CD4-positive, alpha-beta T cell treated with Interleukin-17A for 4 hours (primary cell): Measurements from ENCODE around the gene TECR.
"Not testable (repeated sequence)": the region's sequence is repeated elsewhere in the genome, so short reads cannot be mapped to it uniquely, and the experiment has no call there.

ENCODE experiments used
- DNase-seq: peaks from one replicate; pipeline ENCODE4 v3.0.0-alpha.2; 2020; ENCODE audit warnings: mixed read lengths

Gene TECR, protein sequence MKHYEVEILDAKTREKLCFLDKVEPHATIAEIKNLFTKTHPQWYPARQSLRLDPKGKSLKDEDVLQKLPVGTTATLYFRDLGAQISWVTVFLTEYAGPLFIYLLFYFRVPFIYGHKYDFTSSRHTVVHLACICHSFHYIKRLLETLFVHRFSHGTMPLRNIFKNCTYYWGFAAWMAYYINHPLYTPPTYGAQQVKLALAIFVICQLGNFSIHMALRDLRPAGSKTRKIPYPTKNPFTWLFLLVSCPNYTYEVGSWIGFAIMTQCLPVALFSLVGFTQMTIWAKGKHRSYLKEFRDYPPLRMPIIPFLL

DNA sequence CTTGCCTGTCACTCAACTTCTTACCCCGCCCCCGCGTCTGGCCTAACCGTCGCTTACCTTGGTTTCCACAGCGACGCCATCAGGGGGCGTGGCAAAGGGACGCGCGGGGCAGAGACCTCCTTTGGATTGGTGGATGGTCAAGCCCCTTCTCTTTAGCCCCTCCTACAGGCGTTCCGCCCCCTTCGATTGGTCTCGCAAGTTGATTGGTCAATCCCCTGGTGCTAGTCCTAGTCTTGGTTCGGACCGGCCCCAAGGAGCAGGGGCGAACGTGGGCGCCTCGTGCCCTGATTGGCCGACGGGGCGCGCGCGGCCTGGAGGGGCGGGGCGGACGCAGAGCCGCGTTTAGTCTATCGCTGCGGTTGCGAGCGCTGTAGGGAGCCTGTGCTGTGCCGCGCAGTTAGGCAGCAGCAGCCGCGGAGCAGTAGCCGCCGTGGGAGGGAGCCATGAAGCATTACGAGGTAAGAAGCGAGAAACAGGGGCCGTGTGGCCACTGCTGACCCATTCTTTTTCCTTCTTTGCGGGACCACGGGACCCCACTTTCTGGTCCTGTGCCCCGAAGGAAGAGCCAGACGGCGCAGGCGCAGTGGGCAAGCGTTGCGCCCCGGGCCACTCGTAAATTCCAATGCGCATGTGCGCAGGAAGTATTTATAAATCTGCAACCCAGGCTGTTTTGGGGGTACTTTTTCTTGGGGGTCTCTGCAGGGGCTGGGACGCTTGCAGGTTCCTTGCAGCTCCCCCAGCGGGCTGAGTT lies at the start of gene TECR:
TSS of gene TECR (plus strand) at position 341 of the 751 bp plus-strand sequence. CDS start at position 444, 103 bp downstream.
- DNase-seq = peak; percentile 100

DNA sequence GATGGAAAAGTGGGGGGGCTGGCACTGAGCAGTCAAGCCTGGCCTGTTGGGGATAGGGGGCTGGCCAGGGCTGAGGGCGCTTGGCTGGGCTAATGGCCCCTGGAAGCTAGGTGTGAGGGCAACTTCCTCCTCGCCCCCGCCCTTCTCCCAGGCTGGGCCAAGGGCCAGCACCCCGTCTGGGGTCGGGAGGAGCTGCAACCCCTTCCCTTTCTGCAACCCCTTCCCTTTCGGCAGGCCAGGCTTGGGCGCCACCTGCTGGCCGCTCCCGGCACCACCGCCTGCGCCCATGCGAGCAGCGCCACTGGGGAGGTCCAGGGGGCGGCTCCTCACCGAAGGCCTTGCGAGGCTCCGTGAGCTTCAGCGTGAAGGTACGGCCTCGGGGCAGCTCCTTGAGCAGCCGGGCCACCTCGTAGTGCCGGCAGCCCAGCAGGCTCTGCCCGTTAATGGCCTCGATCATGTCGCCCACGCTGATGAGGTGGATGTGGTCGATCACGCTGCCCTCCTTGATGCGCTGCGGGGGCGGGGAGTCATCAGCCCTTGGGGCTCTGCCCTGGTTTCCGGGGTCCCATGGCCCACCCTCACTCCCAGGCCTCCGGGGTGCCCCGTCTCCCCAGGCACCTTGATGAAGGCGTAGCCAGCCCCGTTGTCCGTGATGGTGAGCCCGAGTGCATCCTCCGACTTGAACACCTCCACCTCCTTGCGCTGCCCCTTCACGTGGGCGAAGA lies 49.3 kb upstream of the TECR start:
- peak; percentile 74 for DNase-seq

DNA sequence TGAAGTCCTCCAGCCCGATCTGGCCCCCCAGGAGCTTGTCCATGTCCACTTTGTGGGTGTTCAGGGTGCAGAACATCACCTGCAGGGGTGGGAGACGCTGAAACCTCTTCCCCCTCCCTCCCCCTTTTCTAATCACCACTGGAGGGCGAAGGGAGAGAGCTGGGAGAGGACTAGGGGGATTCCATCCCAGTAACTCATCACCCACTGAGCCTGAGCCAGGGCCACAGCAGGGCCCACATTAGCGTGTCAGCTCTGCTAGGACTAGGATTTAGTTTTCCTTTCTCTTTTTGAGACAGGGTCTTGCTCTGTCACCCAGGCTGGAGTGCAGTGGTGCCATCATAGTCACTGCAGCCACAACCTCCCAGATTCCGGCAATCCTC lies 48.7 kb upstream of the TECR start:
- no peak for DNase-seq

DNA sequence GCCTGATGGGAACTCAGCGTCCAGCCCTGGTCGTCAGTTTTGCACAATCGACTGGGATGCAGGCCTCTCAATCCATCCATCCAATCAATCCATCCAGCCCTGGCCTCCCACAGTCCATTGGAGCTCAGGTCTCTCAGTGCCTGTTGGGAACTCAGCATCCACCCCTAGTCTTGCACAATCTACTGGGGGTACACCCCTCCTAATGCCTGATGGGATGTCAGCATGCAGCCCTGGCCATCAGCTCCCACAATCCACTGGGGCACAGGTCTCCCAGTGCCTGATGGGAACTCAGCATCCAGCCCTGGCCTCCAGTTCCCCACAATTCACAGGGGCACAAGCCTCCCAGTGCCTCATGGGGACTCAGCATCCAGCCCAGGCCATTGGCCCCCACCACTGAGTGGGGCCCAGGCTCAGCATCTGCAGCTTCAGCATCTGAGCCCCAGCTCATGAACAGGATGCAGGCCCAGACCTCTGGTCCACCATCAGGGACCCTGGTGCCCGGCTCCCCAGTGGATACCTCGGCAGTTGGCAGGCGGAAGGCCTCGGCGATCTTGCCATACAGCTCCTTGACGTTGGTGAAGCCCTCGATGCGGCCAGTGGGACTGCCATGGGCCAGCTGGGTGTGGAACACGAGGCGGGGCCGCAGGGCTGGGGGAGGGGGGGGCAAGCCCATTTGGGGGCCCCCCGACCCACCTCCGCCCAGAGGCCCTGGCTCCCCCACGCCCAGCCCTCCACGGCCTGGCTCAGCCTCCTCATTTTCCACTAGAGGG lies 47.0 kb upstream of the TECR start:
- DNase-seq = no peak

DNA sequence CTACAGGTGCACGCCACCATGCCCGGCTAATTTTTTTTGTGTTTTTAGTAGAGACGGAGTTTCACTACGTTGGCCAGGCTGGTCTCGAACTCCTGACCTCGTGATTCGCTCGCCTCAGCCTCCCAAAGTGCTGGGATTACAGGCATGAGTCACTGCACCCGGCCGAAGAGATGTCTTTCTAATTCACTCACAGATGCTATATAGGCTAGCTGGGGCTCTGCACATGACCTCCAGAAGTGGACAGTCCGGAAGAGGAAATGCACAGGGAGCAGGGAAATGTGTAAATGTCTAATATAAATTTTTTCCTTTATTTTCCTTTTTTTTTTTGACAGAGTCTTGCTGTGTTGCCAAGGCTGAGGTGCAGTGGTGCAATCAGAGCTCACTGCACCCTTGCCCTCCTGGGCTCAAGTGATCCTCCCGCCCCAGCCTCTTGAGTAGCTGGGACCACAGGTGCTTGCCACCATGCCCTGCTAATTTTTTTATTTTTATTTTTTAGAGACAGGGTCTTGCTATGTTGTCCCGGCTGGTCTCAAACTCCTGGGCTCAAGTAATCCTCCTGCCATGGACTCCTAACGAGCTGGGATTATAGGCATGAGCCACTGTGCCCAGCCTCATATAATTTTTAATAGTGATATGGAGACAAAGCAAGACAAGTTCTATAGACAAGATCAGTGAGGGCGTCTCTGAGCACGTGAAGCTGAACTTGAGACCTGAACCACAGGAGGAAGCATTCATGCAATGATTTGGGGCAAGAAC lies 41.8 kb upstream of the TECR start:
- no peak for DNase-seq

DNA sequence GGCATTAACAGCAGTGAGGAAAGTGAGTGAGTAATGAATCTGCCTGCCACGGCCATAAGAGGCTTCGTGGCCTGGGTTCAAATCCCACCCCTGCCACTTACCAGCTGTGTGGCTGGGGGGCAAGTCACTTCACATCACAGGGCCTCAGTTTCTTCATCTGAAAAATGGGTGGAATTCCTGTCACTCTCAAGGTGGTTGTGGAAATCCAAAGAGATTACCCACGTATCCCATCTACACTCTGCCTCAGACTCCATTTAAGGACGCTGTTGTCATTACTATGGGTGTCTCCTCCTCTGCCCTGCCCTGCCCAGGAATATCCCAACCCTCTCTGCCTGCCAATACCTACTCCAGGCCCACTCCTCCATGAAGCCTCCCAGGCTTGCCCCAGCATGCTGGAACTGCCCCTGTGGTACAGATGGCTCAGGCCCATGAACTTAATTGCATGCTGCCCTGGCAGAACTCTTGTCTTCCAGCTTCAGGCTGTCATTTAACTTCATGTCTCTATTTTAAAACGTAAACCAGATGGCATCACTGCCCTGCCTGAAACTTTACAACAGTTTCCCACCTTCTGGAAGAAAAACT lies 36.5 kb upstream of the TECR start:
- no peak for DNase-seq

DNA sequence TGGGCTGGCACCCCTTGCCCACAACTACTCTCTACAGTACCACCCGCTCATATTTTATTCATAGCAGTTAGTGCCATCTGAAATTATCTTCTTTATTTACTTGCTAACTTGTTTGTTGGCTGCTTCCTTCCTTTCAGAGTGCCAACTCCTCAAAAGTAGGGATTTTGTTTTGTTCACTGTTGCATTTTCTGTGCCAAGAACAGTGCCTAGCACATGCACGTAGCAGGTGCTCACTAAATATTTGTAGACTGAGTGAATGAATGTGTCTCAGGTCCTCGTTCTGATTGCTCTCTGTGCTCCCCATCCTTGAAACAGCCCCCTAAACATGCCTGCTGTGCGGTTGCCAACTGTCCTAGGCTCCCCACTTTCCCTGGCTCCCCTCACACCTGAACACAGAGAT lies 35.0 kb upstream of the TECR start:
- no peak for DNase-seq

DNA sequence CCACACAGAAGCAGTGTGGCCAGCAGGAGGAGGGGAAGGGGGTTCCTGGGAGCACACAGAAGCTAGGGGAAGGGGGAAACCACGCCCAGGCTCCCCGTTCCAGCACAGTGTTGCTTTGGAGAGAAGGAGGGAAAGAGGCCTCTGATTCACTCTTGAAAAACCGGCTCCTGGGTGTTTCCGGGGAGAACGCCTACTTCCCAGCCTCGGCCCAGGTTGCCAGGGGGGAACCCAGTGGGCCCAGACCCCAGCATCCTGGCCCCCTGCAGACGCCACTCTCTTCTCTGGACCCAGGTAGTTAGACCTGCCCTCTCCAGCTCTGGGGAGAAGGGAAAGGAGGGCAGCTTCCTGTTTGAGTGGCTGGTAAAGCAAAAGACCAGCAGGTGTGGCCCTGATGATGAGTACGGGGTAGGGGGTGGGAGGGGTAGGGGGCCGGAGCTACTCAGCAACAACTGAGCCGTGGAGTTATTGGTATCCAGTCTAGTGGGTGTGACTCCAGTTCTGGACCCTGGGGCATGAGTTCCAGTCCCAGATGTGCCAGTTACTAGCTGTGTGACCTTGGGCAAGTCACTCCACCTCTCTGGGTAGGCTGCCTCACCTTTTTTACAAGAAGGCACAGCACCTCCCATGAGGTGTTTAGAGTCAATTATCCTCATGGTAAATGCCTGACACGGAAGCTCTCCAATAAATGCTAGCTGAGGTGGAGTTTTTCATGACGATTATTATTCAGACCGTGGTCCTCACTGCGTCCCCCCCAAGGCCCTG lies 34.3 kb upstream of the TECR start:
- no peak for DNase-seq

DNA sequence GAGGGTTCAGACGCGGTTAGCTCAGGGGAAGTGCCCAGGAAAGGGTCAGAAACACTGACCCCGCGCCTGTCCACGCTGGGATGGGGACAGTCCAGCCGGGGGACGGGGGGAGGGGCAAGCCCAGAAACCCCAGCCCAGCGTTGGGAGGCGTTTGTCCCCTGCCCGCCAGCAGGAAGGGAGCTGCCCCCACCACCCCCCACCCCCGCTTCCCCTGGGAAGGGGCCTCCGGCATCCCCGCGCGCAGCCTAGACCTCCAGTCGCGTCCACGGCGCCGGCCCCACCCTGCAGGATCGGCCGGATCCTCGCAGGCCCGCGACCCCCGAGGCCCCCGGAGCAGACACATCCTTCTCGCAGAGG lies 33.7 kb upstream of the TECR start:
- no peak for DNase-seq

DNA sequence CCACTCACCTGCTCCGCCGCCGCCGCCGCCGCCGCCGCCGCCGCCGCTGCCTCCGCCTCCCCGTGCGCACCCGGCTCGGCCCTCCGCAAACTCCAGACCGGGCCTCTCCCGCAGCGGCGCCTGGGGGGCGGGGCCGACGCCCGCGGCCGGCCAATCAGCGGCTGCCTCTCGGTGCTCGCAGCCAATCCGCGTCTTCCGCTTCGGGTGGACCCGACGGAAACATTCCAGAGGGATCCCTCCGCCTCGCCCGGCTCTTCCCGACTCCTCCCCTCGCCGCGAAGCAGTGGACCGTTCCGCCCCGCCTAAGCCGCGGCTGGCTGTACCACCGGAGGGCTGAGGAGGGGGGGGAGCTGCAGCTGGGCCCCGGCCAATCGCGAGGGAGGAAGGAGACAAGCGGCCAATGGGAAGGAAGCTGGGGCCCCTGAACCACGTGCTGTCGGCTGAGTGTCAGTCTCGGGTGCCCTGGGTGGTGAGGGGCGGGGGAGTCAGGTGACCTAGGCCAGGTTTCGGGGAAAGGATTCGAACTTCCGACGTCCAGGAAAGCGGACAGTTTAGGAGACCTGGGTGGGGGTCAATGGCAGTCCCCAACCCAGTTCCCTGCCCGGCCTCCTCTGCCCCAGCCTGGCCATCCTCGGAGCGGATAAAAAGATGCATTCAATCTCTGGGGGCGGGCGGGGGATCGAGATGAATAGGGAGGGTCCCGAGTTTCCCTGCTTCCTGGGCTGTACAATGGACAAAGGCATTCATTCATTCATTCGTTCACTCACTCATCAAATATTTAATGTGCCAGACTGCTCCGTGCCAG lies 33.2 kb upstream of the TECR start, which contains the start of gene GIPC1:
TSS of gene GIPC1 (minus strand) at position 99 of the 805 bp plus-strand sequence. CDS start 13,151 bp downstream, outside the sequence.
- DNase-seq = peak; percentile 89

DNA sequence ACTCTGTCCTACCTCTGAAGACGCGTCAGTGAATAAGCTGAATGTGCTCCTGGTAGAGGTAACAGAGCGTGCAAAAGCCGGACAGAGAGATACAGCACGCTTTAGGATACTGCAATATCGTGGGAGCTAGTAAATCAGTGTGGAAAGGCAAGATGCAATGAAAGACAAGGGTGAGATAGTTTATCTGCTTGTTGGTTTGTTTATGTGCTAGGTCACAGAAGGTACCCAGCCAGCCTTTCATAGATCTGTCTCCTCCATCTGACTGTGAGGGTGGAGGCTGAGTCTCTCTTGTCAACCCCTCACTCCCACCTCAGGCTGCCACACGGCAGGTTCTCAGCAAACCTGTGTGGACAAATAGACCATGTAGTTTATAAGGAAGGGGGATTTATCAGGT lies 32.6 kb upstream of the TECR start:
- no peak for DNase-seq

DNA sequence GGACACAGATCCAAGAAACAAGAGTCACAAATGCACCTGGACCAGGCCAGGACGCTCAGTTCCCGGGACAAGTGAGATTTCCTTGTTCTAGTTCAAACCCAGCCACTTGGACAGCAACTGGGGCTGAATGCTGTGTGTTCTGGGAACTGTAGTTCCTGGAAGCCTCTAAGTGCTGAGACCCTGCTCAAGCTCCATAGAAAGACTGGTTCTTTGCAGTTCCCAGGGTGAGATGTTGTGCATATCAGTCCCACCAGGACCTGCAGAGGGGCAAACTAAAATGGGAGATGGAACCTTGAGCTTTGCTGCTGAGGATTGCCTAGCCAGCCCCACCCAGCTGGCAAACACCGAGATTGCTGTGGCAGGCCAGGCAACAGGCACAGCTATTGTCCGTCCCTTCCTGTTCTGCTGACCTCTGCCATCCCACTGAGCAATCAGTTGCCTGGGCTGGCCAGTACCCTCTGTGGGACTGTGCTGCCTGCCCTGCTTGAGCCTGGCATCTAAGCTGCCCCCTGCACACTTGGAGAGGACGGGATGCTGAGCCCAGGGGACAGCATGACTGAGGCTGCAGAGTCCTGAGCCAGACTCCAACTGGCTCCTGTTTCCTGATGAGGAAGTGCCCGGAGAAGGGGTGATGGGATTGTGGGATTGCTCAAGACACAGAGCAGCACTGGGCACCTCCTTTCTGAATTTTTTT lies 32.0 kb upstream of the TECR start:
- no peak for DNase-seq

DNA sequence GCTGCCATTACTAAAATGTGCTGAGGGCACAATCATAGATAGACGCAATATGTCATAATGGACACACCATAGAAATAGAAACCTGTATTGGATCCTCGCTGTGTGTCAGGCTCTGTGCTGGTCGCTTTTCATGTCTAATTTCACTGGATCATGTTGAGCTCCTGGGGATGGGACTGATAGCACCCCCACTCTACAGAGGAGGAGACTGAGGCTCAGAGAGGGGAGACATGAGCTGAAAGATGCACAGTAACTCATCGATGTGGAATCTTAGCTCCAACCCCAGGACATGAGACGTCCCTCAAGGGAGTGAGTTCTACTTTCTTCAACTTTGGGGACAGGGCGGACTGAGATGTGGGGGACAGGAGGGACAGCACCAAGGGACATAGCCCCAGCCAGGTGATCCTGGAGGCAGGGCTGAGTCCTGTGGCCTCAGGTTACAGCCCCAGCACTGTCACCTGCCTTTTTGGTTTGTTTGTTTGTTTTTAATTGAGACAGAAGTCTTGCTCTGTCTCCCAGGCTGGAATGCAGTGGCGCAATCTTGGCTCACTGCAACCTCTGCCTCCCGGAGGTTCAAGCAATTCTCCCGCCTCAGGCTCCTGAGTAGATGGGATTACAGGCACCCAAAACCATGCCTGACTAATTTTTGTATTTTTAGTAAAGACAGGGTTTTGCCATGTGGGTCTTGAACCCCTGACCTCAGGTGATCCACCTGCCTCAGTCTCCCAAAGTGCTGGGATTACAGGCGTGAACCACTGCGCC lies 26.9 kb upstream of the TECR start:
- DNase-seq = no peak

DNA sequence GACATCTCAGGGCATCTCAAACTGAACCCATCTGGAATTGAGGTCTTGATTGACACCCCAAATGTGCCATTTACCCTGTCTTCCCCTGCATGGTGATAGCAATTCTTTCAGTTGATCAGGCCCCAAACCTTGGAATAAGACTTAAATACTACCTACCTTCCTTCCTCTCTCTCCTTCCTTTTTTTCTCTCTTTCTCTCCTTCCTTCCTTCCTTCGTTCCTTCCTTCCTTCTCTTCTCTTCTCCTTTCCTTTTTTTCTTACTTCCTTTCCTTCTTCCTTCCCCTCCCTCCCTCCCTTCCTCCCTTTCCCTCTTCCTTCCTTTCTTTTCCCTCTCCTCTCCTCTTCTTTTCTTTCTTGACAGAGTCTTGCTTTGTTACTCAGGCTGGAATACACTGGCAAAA lies 26.1 kb upstream of the TECR start:
- DNase-seq = no peak

DNA sequence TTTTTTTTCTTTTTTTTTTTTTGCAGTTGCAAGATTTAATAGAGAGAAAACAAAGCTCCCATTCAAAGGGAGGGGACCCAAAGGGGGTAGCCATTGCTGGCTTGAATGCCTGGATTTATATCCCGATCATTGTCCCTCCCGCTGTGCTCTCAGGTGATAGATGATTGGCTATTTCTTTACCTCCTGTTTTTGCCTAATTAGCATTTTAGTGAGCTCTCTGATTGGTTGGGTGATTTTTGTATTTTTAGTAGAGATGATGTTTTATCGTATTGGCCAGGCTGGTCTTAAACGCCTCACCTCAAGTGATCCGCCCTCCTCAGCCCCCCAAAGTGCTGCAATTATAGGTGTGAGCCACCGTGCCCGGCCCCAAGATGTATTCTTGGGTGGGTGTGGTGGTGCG lies 24.8 kb upstream of the TECR start:
- not testable (repeated sequence) for DNase-seq

DNA sequence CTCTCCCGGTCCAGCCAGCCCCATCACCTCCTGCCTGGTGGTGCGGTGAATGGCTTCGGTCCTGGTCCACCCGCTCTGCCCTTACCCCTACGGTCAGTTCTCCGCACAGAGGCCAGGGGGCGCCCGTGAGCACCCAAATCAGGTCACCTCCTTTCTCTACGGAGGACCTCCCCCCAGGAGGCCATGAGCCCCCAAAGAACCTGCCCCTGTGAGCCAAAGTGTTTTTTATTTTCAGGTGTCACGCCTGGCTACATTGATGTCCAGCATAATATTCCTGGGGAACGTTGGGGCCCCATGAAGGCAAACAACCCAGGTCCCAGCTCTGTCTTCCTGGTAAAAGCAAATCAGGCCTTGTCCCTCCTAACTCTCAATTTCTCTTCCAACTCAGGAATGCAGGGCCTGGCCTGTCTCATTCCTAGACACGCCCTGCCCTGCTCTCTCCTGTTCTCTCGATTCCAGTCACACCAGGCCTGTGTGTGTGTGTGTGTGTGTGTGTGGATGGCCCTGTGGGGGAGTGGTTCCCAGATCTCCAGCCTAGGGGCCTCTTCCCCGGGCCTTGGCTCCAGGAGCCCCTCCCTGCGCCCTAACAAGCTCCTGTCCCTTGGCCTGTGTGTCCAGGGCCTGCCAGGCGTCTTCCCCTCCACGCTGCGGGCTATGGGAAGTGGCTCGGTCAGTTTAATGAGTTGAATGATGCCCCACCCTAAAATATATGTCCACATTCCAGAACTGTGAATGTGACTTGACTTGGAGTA lies 23.7 kb upstream of the TECR start:
- DNase-seq = peak; percentile 87

DNA sequence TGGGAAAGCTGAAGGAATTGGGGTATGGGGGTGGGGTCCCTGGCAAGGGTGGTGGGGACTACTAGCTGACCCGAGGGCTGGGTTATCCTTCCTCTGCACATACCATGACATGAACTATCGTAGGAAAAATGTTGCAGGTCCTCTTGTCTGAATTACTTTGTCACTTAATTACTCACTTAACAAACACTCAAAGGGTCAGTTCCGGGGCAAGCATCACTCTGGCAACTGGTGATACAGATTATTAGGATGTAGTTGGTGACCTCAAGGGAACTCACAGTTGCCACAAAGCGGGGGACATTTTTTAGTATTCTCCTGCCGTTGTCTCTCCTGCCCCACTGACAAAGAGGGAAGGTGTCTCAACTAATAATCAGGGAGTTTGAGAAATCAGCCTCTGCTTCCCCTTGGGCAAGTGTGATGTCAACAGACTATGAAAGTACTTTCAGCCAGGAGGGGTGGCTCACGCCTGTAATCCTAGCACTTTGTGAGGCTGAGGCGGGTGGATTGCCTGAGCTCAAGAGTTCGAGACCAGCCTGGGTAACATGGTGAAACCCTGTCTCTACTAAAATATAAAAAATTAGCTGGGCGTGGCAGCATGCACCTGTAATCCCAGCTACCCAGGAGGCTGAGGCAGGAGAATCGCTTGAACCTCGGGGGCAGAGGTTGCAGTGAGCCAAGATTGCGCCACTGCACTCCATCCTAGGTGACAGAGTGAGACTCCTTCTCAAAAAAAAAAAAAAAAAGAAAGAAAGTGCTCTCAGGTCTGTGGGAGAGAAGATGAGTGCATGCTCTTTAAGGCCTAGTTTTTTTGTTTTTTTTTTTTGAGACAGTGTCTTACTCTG lies 21.5 kb upstream of the TECR start:
- no peak for DNase-seq
